Measurements from ENCODE around the gene PLCG1.
A peak's percentile ranks its signal among the peaks of the same experiment; 100 is the strongest.

Gene PLCG1

GRCh38 chr20:41136680-41137613, at the start of gene PLCG1:
Gene PLCG1, plus strand, starts transcription at chr20:41137543. Its CDS starts 99 bp downstream, at chr20:41137642.
- Histone ChIP-seq H3K79me2 (ENCODE audit: control insufficient read depth, low read length) (peaks cover 45% of the 10 kb centered on the region), H3K4me2 (ENCODE audit: low read length) (peak within 1 kb of the TSS; percentile 93)
- TF ChIP-seq CTCF (IDR thresholded peaks at IDR 0.05; ENCODE audit: low read depth, low read length, poor library complexity, severe bottlenecking) (no peak), EZH2phosphoT487 (IDR thresholded peaks at IDR 0.05; ENCODE audit: borderline replicate concordance, low read length) (no peak)

GRCh38 chr20:41087777-41088176, 49.6 kb upstream of the PLCG1 start:
- no peaks in the 10 kb centered on the region; the same call in 1 of the 2 replicates for H4K20me1 ChIP-seq (ENCODE audit: control insufficient read depth, insufficient read depth, low read depth, low read length)
- H3K36me3 ChIP-seq (ENCODE audit: control insufficient read depth, low read length), result peaks cover 67% of the 10 kb centered on the region
- no peak overlapping the region for H3K27ac ChIP-seq (ENCODE audit: low read depth, low read length)
- H3F3A ChIP-seq (ENCODE audit: control insufficient read depth, insufficient read depth), result peaks cover 17% of the 10 kb centered on the region; the same call in 1 of the 2 replicates
- H3K4me3 ChIP-seq (ENCODE audit: low read length), result no peak overlapping the region
- no peaks in the 10 kb centered on the region for H3K9me3 ChIP-seq (ENCODE audit: control insufficient read depth, insufficient read depth, low read length)
- H3K9me2 ChIP-seq (replicated peaks; ENCODE audit: control insufficient read depth, low read length), result no peaks in the 10 kb centered on the region
- H3K4me2 ChIP-seq (ENCODE audit: low read length), result no peak overlapping the region
- H3K27me3 ChIP-seq (ENCODE audit: control insufficient read depth, low read length), result no peaks in the 10 kb centered on the region
- no peaks in the 10 kb centered on the region for H3K79me2 ChIP-seq (ENCODE audit: control insufficient read depth, low read length)
- TF ChIP-seq EZH2phosphoT487 (IDR thresholded peaks at IDR 0.05; ENCODE audit: borderline replicate concordance, low read length) (no peak), CTCF (IDR thresholded peaks at IDR 0.05; ENCODE audit: low read depth, low read length, poor library complexity, severe bottlenecking) (no peak)
- no peaks in the 10 kb centered on the region for H3K4me1 ChIP-seq (ENCODE audit: control insufficient read depth, low read length)

More at GRCh38 chr20:41136680-41137613, at the start of gene PLCG1:
- Histone ChIP-seq H4K20me1 (ENCODE audit: control insufficient read depth, insufficient read depth, low read depth, low read length) (peaks cover 4% of the 10 kb centered on the region; the same call in 1 of the 2 replicates), H3K27ac (ENCODE audit: low read depth, low read length) (peak within 1 kb of the TSS; percentile 46), H3K9me2 (replicated peaks; ENCODE audit: control insufficient read depth, low read length) (no peaks in the 10 kb centered on the region), H3K27me3 (ENCODE audit: control insufficient read depth, low read length) (no peaks in the 10 kb centered on the region), H3K9me3 (ENCODE audit: control insufficient read depth, insufficient read depth, low read length) (no peaks in the 10 kb centered on the region), H3K4me1 (ENCODE audit: control insufficient read depth, low read length) (peaks cover 50% of the 10 kb centered on the region), H3K4me3 (ENCODE audit: low read length) (peak within 1 kb of the TSS; percentile 93), H3K36me3 (ENCODE audit: control insufficient read depth, low read length) (peaks cover 24% of the 10 kb centered on the region), H3F3A (ENCODE audit: control insufficient read depth, insufficient read depth) (peaks cover 18% of the 10 kb centered on the region)

DNA sequence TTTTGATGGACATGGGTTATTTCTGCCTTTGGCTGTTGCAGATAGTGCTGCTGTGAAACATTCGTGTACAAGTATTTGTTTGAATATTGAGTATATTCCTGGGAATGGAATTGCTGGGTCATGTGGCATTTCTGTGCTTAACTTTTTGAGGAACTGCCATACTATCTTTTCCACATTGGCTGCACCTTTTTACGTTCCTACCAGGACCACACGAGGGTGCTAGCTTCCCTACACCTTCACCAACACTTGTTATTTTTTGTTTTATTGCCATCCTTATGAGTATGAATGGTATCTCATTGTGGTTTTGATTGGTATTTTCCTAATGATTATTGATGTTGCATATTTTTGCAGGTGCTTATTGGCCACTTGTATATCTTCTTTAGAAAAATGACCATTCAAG, 47.8 kb upstream of the PLCG1 start:
- Histone ChIP-seq H3F3A (ENCODE audit: control insufficient read depth, insufficient read depth) (peaks cover 20% of the 10 kb centered on the region), H3K4me1 (ENCODE audit: control insufficient read depth, low read length) (no peaks in the 10 kb centered on the region), H3K9me3 (ENCODE audit: control insufficient read depth, insufficient read depth, low read length) (no peaks in the 10 kb centered on the region), H3K27ac (ENCODE audit: low read depth, low read length) (no peak overlapping the region), H3K27me3 (ENCODE audit: control insufficient read depth, low read length) (no peaks in the 10 kb centered on the region), H3K79me2 (ENCODE audit: control insufficient read depth, low read length) (no peaks in the 10 kb centered on the region), H4K20me1 (ENCODE audit: control insufficient read depth, insufficient read depth, low read depth, low read length) (no peaks in the 10 kb centered on the region; the same call in 1 of the 2 replicates), H3K36me3 (ENCODE audit: control insufficient read depth, low read length) (peaks cover 65% of the 10 kb centered on the region), H3K9me2 (replicated peaks; ENCODE audit: control insufficient read depth, low read length) (no peaks in the 10 kb centered on the region), H3K4me2 (ENCODE audit: low read length) (no peak overlapping the region), H3K4me3 (ENCODE audit: low read length) (no peak overlapping the region)
- TF ChIP-seq EZH2phosphoT487 (IDR thresholded peaks at IDR 0.05; ENCODE audit: borderline replicate concordance, low read length) (no peak), CTCF (IDR thresholded peaks at IDR 0.05; ENCODE audit: low read depth, low read length, poor library complexity, severe bottlenecking) (no peak)

Measured in DOHH2 (cell line).